HG03342 (cell line): Measurements from ENCODE around the gene TTC5.
"Not testable (repeated sequence)": the region's sequence is repeated elsewhere in the genome, so short reads cannot be mapped to it uniquely, and the experiment has no call there.

Experiments
- ATAC-seq: cut with Tn5 transposase; IDR thresholded peaks from one replicate; pipeline ENCODE4 v1.9.1; 2021; ENCODE audit warnings: mild to moderate bottlenecking, moderate library complexity; ENCODE audit not compliant: unreplicated experiment

TTC5 gene

GRCh38 chr14:20306079-20306423 is 300 bp upstream of the TTC5 start:
- no peak for ATAC-seq

DNA sequence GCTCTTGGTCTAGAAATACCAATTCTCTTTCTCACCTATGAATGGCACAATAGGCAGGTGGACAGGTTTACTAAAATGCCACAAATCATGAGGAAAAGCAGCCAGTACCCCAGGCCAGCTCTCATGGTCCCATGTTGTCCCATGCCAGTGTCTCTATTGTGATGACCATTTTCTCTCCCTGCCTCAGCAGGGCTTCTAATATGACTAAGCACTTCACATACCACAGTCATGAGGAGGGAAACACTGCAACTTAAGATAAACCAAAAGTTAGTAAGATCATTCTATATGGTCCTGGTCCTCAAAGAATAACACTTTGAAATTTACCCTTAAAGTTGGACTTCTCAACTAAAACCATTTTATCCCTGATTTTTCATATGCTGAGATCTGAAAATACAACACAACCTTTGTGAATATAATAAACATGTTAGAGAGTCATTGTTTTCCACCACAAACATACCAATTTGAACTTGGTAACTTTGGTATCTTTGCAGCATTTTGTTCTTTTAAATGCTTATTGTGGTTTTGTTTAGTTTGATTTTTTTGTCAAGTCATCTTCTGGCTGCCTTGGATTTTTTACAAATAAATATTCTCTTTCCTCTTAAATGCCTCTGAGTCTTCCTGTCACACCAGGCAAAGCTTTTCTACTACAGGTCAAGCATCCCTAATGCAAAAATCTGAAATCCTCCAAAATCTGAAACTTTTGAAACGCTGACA is 3.6 kb downstream of the TTC5 start:
- ATAC-seq = no peak

GRCh38 chr14:20295067-20295466 is 10.7 kb downstream of the TTC5 start:
- ATAC-seq = peak; percentile 89

DNA sequence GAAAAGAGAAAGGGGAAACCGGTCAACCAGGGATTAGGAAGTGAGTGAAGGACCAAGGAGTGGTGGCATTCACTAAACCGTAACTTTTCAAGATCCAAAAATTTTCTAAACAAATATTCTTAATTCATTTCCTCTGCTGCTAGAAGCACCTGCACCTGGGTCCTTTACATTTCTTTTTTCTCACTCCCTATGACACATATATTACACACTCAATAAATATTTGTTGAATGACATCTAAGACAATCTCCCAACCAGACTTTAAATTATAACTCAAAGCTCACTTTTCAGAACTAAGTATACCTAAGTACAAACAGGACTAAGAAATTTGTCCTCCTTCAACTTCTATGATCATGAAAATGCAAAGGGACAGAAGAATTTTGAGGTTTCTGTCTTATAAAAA is 11.1 kb downstream of the TTC5 start:
- ATAC-seq = no peak

DNA sequence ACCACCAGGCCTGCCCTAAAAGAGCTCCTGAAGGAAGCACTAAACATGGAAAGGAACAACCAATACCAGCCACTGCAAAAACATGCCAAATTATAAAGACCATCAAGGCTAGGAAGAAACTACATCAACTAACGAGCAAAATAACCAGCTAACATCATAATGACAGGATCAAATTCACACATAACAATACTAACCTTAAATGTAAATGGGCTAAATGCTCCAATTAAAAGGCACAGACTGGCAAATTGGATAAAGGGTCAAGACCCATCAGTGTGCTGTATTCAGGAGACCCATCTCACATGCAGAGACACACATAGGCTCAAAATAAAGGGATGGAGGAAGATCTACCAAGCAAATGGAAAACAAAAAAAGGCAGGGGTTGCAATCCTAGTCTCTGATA is 23.8 kb downstream of the TTC5 start:
- ATAC-seq = not testable (repeated sequence)

GRCh38 chr14:20280265-20280664 is 25.5 kb downstream of the TTC5 start:
- not testable (repeated sequence) for ATAC-seq

DNA sequence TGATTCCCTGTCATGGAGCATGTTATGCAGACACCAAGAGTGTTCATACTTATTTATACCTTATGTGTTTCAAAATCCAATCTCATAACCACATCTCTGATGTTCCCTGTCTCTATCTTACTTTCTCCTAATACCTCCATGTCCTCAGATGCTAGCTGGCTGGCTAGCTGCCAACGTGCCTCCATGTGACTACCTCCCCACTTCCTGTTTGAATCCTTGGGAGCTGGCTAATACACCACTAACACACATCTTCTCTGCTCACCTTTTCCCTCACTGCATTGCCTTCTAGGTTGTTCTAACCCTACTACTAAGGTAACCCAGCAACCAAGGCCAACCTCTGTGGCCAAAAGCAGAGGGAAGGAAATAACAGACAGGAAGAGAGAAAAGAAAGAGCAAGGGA is 27.3 kb downstream of the TTC5 start:
- ATAC-seq = no peak

GRCh38 chr14:20277409-20277808 is 28.3 kb downstream of the TTC5 start:
- ATAC-seq = no peak

DNA sequence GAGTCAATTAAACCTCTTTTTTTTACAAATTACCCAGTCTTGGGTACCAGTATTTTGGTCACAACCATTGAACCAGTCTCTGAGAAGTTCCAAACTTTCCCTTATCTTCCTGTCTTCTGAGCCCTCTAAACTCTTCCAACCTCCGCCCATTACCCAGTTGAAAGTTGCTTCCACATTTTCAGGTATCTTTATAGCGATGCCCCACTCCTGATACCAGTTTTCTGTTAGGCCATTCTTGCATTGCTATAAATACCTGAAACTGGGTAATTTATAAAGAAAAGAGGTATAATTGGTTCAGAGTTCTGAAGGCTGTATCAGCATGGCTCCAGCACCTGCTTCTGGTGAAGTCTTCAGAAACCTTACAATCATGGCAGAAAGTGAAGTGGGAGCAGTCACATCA is 31.7 kb downstream of the TTC5 start:
- ATAC-seq = no peak

DNA sequence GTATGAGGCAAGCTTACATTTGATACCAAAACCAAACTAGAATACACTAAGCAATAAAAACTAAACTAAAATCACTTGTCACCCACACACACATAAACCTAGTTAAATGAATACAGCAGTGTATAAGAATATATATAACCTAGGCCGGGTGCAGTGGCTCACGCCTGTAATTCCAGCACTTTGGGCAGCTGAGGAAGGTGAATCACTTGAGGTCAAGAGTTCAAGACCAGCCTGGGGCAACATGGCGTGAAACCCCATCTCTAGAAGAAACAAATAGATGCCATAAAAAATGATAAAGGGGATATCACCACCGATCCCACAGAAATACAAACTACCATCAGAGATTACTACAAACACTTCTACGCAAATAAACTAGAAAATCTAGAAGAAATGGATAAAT is 41.4 kb downstream of the TTC5 start:
- ATAC-seq = not testable (repeated sequence)

DNA sequence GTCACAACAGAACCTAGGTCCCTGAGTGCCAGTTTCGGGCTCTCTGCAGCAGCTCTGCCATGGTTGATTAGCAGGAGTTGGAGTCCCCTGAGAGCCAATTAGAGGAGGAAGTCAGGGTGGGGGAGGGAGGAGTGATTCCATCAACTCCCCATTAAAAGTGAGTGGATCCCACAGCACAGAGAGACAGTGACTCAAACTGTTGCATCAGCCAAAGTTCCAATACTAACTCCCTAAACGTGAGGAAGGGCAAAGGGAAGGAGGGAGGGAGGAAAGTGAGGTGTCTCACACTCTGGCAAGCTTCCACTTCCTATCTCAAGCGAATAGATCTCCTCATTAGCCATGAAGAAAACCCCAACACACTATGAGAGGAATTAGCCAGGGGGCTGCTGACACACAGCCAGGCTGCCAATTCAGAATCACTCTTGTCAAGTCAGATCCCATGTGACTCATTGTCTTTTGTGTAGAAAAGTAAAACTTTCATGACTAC is 43.1 kb downstream of the TTC5 start:
- no peak for ATAC-seq

DNA sequence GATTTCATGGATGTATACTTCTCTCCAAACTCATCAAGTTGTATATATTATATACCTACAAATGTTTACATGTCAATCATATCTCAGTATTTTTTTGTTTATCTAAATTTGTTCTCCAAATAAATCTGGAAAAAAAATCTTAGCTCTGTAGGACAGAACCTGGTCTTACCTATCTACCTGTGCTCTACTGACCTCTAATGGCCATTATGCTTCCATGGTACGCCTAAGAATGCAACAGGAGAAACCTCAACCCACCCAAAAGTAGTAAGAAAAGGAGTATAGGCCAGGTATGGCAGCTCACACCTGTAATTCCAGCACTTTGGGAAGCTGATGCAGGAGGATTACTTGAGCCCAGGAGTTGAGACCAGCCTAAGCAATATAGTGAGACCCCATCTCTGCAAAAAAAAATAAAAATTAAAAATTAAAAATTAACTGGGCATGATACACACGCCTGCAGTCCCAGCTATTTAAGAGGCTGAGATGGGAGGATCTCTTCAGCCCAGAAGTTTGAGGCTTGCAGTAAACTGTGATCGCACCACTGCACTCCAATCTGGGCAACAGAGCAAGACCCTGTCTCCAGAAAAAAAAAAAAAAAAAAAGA is 58.0 kb downstream of the TTC5 start:
- no peak for ATAC-seq
